Fibroblast of upper back skin (primary cell): ENCODE results near the gene IL1R2.
"Not testable (repeated sequence)": the region's sequence is repeated elsewhere in the genome, so short reads cannot be mapped to it uniquely, and the experiment has no call there.

Source experiments
- DNase-seq: peaks from one replicate; pipeline ENCODE4 v3.0.0-alpha.2; 2013

Gene IL1R2

DNA sequence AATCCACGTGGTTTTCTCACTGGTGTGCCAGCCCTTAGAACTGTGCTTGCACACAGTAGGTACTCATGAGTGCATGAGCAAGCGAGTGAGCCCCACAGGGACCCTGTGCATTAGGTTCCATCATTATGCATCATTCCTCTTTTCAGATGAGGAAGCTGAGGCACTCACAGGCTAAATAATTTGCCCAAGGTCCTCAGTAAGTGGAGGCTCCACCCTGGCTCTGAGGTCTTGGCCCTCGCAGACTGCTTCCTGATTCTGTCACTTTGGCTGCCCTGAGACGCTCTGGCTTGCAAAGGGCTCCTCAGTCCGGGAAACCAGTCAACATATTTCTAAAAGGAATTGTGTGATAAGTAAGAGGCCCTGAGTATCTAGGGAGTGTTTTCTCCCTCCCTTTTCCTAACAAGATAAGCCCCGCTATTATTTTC is 71.7 kb downstream of the IL1R2 start:
- DNase-seq, result peak; percentile 62

DNA sequence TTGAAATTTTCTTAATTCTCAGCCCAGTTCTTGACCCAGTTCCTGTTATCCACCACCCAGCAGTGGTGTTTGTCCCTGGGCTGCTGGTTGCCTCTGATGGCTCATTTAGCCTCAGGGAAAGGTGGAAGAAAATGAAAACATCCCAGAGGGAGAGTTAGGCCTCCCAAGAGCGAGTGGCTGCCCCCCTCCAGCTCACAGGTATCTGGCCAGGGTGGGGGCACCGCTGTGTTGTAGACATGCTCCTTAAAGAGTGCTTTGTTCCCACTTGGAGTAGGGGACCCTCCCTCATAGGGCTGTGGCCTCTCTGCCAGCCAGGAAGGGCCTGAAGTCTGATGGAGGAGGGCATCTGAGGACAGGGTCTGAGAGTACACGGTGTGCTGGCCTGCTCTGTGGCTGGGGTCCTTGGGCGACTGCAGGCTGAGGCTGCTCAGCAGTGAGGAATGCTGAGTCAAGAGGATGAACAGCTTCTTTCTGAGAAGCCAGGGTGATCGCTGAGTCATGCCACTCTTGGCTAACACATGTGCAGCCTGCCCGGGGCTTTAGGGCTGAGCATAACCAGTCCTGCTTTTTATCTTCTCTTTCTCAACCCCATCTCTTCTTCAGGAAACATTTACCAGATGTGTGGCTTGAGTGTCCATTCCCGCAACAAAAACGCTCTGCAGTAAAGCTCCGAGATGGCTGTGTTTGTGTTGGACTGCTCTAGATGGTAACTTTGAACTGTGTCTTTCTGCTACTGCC is 72.3 kb downstream of the IL1R2 start:
- peak; percentile 99 for DNase-seq

DNA sequence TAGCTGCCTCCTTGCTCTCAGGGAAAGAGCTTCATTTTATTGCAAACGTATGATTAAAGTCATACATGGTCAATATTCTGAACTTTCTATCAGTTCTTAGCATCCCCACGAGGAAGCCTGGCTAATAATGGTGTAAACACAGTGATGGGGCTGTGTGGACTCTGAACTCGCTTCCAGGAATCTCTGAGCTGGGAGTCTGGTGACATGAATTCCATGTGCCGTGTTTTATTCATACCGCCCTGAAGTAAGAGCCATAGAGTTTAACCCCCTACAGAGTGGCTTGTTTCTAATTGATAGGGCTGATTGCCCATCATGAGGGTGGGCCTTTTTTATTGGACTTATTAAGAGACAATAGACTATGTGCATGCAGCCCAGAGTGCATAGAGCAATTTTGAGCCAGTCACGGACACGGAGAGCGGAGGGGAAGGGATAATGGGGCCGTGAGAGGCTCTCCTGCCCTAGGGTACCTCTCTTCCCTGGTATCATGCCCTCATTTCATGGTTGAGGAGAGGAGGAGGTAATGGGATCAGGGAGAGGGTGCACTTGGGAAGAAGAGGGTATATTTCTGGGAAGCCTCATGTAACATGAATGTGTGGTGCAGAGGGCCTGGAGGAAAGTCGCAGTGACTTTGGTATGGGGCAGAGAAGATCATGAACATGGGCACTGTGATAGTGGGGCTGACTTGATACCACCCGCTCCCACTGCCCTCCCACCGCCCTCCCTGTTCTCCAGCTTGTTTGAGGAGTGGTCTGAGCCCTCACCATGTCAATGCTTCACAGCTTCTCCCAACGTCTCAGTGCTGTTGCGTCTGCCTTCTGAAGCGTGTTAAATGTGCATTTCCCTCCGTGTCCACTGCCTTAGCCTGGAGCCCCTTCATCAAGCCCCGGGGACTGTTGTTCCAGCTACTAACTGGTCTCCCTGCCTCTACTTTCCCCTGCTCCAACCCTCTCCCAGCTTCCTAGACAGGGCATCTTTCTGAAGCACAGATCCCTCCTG is 73.2 kb downstream of the IL1R2 start:
- DNase-seq, result peak; percentile 75

GRCh38 chr2:102065675-102066252 is 74.0 kb downstream of the IL1R2 start:
- peak; percentile 81 for DNase-seq

GRCh38 chr2:102066554-102066953 is 74.8 kb downstream of the IL1R2 start:
- DNase-seq, result no peak

DNA sequence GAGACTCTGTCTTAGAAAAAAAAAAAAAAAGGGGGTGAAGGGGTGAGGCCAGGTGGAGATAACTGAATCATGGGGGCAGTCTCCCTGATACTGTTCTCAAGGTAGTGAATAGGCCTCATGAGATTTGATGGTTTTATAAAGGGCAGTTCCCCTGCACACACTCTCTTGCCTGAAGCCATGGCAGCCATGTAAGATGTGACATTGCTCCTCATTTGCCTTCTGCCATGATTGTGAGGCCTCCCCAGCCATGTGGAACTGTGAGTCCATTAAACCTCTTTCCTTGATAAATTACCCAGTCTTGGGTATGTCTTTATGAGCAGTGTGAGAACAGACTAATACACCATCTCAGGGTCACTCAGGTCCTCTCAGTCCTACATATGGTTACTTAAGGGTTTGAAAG is 76.4 kb downstream of the IL1R2 start:
- not testable (repeated sequence) for DNase-seq

DNA sequence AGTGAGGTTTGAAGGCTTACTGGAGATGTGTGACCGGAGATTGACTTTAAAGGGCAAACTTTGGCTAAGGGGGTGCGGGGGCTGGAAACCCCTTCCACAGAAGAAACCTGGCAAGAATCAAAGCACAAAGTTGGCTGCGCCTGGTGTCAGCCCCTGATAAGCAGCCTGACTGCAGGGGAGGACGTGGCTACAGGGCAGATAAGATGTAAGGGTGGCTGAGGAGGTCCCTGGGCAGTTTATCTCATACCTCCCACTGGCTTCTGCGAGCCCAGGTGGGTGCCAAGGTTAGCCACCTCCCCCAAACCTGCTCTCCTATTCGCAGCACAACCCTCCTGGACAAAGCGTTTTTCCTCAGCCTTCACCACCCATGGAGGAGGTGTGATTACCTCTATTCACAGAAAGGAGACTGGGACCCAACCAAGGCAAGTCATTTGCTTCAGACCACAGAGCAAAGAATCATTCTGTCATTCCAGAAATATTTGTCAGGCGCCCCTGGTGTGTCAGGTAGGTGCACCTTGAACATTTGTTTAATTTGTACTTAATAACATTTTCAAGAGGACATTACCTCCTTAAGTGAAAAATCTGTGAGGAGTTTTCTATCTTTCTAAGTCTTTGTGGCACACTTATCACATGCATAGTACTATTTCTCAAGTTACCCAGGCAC is 77.7 kb downstream of the IL1R2 start:
- DNase-seq, result no peak

DNA sequence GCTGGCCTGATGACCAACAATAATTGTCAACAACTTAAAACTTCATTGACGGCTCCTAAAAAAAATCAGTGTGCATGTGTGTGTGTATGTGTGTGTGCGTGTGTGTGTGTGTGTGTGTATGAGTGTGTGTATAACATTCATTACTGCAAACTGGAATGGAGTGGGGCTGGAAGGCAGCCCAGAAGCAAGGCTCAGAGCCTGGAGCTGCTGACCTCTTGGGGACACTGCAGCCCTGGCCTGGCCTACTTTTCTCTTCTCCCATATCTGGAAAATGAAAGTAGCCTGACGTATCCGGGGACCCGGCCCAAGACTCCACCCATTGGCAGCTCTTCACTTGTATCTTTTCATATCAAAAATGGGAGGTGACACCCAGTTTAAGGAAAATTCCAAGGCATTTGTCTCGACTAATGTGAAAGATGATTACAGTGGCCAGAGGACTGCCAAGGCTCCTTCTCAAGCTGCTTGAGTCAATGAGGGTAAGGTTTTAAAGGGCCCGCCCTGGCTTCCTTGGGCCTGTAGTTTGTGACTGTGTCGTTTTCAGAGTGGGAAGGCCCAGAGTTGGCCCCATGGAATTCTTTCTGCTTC is 78.4 kb downstream of the IL1R2 start:
- DNase-seq, result peak; percentile 61

- DNase-seq, result no peak
Measured at GRCh38 chr2:102072741-102073140, 81.0 kb downstream of the IL1R2 start.

DNA sequence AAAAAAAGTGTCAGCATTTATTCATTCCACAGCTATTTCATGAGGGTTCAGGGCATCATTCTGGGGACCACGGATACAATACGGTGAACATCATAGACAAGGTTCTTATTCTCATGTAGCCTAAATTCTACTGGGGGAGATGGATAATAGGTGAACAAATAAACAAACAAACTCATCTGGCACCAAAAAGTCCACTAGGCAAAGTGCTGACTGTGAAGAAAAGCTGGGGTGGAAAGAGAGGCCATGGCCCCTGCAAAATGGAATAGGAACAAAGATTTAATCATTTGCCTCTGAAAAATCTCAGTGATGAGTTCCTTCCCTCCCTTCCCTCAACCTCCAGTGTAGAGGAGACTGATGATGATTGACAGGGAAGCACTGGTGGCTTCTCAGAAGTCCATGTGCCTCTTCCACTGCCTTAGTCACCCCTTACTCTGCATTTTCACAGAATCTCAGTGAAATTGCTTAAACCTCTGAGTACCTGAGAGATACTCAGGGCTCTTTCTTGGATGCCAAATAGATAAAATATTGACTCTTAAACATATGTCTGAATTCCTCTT is 81.5 kb downstream of the IL1R2 start:
- no peak for DNase-seq

DNA sequence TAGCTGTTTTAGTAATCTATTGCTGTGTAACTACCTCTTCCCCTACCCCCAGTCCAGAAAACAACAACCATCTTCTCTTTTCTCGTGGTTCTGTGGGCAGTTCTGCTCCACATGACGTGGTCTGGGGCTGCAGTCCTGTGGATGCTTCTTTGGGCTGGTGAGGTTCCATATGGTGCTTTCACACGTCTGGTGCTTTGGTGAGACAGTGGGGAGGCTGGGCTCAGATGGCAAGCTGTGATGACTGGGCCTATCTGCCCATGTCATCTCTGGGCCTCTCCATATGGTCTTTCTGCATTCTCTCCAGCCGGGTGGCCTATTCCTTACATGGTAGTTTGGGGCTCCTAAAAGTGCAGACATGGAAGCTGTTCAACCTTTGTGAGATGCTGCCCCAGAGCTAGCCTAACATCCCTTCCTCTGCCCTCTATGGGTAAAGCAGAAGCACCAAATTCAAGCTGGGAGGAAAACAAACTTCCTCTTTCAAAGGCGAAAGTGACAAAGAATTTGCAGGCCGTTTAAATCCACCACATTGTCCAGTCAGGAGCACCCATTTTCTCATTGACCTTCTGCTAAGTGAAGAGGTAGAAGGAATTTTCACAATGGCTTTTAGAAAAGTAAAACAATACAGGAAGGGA is 82.5 kb downstream of the IL1R2 start:
- DNase-seq, result no peak

DNA sequence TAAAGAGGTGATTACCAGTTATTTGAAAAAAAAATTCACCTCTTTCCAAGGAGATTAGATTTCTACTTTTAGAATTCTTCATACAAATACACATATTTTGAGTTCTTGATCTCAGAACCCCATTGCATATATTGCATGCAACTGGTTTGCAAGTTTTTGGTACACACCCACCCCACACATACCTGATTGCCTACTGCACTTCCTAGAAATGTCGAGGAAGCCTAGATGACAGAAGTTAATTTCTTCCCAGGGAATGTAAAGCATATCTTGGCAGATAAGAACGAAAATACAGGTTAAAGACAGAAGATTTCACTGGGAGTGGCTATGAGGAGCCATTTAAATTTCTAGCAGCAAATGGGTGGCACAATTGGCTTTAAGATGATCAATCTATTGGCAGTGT is 83.7 kb downstream of the IL1R2 start:
- DNase-seq, result no peak

DNA sequence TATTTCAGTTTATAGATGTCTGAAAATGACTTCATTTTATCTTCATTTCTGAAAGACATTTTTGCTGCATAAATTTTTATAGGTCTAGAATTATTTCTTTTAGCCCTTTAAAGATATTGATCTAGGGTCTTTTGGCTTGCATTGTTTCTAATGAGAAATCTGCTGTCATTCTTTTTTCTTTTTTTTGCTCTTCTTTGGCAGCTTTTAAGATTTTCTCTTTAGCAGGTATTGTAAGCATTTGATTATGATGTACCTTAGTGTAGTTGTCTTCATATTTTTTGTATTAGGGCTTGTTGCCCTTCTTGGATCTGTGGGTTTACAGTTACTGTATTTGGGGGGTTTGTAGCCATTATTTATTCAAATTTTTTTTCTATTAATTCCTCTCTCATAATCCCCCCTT is 84.8 kb downstream of the IL1R2 start:
- DNase-seq, result no peak
